SK-N-SH (cell line): ENCODE measurements around the gene BICC1. TPM values are rescaled to one million over a fixed set of nuclear protein-coding genes. Genes with fewer than 3 reads are reported as not detected.
A peak's percentile ranks its signal among the peaks of the same experiment; 100 is the strongest.

Experiments
- CTCF ChIA-PET: fragments of 300-600, 350-600 bp; formaldehyde crosslinking; extraction: SDS; loops from one replicate; lab custom pipeline; 2021; lab: Yijun Ruan, JAX
- POLR2A ChIA-PET: fragments of 350-600 bp; sonication (Branson Sonifier 250); formaldehyde crosslinking; extraction: SDS; loops from one replicate; lab custom pipeline; 2020; ENCODE audit warnings: antibody characterized with exemption, inconsistent platforms; lab: Yijun Ruan, JAX
- DNase-seq: peaks from one replicate; pipeline ENCODE4 v3.0.0; 2012
- H2AFZ ChIP-seq: fragments of 200-600 bp; sonication (generic); 2 replicates; pipeline ENCODE4 v1.8.1; 2016; ENCODE audit warnings: antibody characterized with exemption, mild to moderate bottlenecking, low read depth
- H3F3A ChIP-seq: fragments of 200-600 bp; sonication (generic); replicated peaks from 2 replicates; pipeline ENCODE3; 2016; ENCODE audit warnings: antibody characterized with exemption, mild to moderate bottlenecking; ENCODE audit not compliant: insufficient read depth
- H3K27ac ChIP-seq, 2 experiments: fragments of 200-500 bp in 1 of 2; fragments of 200-600 bp in 1 of 2; sonication (Bioruptor generic) in 1 of 2; sonication (generic), shearing (Covaris generic) in 1 of 2; 2 replicates each; pipeline versions ENCODE4 v1.5.1 to v1.6.1; 2014 to 2016; ENCODE audit warnings: low read depth in 2 of 2, inconsistent platforms in 1 of 2, low read length in 1 of 2, mild to moderate bottlenecking in 1 of 2, mixed read lengths in 1 of 2
- H3K27me3 ChIP-seq: fragments of 200-600 bp; sonication (generic), shearing (Covaris generic); 2 replicates; pipeline ENCODE4 v1.6.1; 2016; ENCODE audit warnings: mixed run types; ENCODE audit not compliant: insufficient read depth
- H3K36me3 ChIP-seq, 2 experiments: fragments of 200-500 bp in 1 of 2; fragments of 200-600 bp in 1 of 2; sonication (Bioruptor generic) in 1 of 2; sonication (generic) in 1 of 2; replicated peaks in 1 of 2; 2 replicates each; pipeline versions ENCODE3 to v1.5.1; 2014 to 2016; ENCODE audit warnings: low read length in 1 of 2, mild to moderate bottlenecking in 1 of 2; ENCODE audit not compliant: insufficient read depth in 2 of 2, control insufficient read depth in 1 of 2
- H3K4me1 ChIP-seq, 2 experiments: fragments of 200-500 bp in 1 of 2; fragments of 200-600 bp in 1 of 2; sonication (Bioruptor generic) in 1 of 2; sonication (generic), shearing (Covaris generic) in 1 of 2; 2 replicates each; pipeline versions ENCODE4 v1.5.1 to v1.6.1; 2014 to 2016; ENCODE audit warnings: low read depth in 1 of 2, low read length in 1 of 2, mixed run types in 1 of 2; ENCODE audit not compliant: insufficient read depth in 2 of 2, control insufficient read depth in 1 of 2
- H3K4me2 ChIP-seq: fragments of 200-600 bp; sonication (generic), shearing (Covaris generic); 2 replicates; pipeline ENCODE4 v1.6.1; 2017; ENCODE audit warnings: mixed run types
- H3K4me3 ChIP-seq, 2 experiments: fragments of 200-500 bp in 1 of 2; fragments of 200-600 bp in 1 of 2; sonication (Bioruptor generic) in 1 of 2; sonication (generic), shearing (Covaris generic) in 1 of 2; 2 replicates each; pipeline versions ENCODE4 v1.5.1 to v1.8.1; 2014 to 2016; ENCODE audit warnings: low read depth in 2 of 2, inconsistent platforms in 1 of 2, low read length in 1 of 2, mild to moderate bottlenecking in 1 of 2, mixed read lengths in 1 of 2, moderate library complexity in 1 of 2
- H3K79me2 ChIP-seq: fragments of 200-600 bp; sonication (generic); 2 replicates; pipeline ENCODE4 v1.8.1; 2017; ENCODE audit warnings: mild to moderate bottlenecking; ENCODE audit not compliant: insufficient read depth
- H3K9ac ChIP-seq: fragments of 200-600 bp; sonication (generic); 2 replicates; pipeline ENCODE4 v1.6.1; 2017; ENCODE audit warnings: mixed run types
- H3K9me2 ChIP-seq: fragments of 200-600 bp; sonication (generic); 2 replicates; pipeline ENCODE4 v1.6.1; 2017; ENCODE audit warnings: mixed run types
- H3K9me3 ChIP-seq: fragments of 200-600 bp; sonication (generic); 2 replicates; pipeline ENCODE4 v1.6.1; 2017; ENCODE audit warnings: mixed run types, mild to moderate bottlenecking, moderate library complexity
- H4K20me1 ChIP-seq: fragments of 200-600 bp; sonication (generic); 2 replicates; pipeline ENCODE4 v1.6.1; 2017; ENCODE audit warnings: mild to moderate bottlenecking, mixed run types; ENCODE audit not compliant: insufficient read depth
- CHD2 ChIP-seq: fragments of 150-350 bp; IDR thresholded peaks from 2 replicates; pipeline ENCODE4 v1.6.1; 2018; ENCODE audit warnings: low read length; ENCODE audit not compliant: partially characterized antibody
- ELF1 ChIP-seq: IDR thresholded peaks from 2 replicates; pipeline ENCODE4 v1.4.0; 2012
- EZH2phosphoT487 ChIP-seq: fragments of 200-600 bp; sonication (generic); IDR thresholded peaks from 2 replicates; pipeline ENCODE4 v1.6.1; 2017; ENCODE audit warnings: low read depth, mixed run types, mild to moderate bottlenecking, antibody characterized with exemption, moderate library complexity, borderline replicate concordance
- FOSL2 ChIP-seq: IDR thresholded peaks from 2 replicates; pipeline ENCODE4 v1.4.0; 2012; ENCODE audit warnings: low read depth, mild to moderate bottlenecking, moderate library complexity, borderline replicate concordance
- GABPA ChIP-seq: IDR thresholded peaks from 2 replicates; pipeline ENCODE4 v1.4.0; 2012; ENCODE audit warnings: low read depth, mild to moderate bottlenecking
- GATA2 ChIP-seq: sonication (generic); formaldehyde crosslinking; IDR thresholded peaks from 2 replicates; pipeline ENCODE4 v1.5.0; 2020; ENCODE audit warnings: mild to moderate bottlenecking, missing genetic modification reagents
- JUND ChIP-seq: IDR thresholded peaks from 2 replicates; pipeline ENCODE4 v1.4.0; 2012
- MAX ChIP-seq: IDR thresholded peaks from 2 replicates; pipeline ENCODE4 v1.4.0; 2012; ENCODE audit warnings: low read depth
- MXI1 ChIP-seq: IDR thresholded peaks from 2 replicates; pipeline ENCODE4 v1.6.1; 2012; ENCODE audit warnings: mild to moderate bottlenecking, low read depth, low read length, improper control_type of control experiment
- NFIC ChIP-seq: IDR thresholded peaks from 2 replicates; pipeline ENCODE4 v1.4.0; 2012; ENCODE audit warnings: borderline replicate concordance
- NRF1 ChIP-seq: IDR thresholded peaks from 2 replicates; pipeline ENCODE4 v1.6.1; 2012; ENCODE audit warnings: low read depth, mild to moderate bottlenecking, low read length
- POLR2AphosphoS5 ChIP-seq: IDR thresholded peaks from 2 replicates; pipeline ENCODE4 v1.6.1; 2012; ENCODE audit warnings: low read depth, low read length
- RCOR1 ChIP-seq: fragments of 150-350 bp; IDR thresholded peaks from 2 replicates; pipeline ENCODE4 v1.6.1; 2017; ENCODE audit warnings: antibody characterized with exemption, low read length
- RFX5 ChIP-seq: IDR thresholded peaks from 2 replicates; pipeline ENCODE4 v1.6.1; 2012; ENCODE audit warnings: mild to moderate bottlenecking, improper control_type of control experiment, low read length
- SMC3 ChIP-seq: IDR thresholded peaks from 2 replicates; pipeline ENCODE4 v1.6.1; 2012; ENCODE audit warnings: low read depth, low read length, improper control_type of control experiment
- USF1 ChIP-seq: IDR thresholded peaks from 2 replicates; pipeline ENCODE4 v1.4.0; 2012; ENCODE audit warnings: low read depth, borderline replicate concordance
- YY1 ChIP-seq: IDR thresholded peaks from 2 replicates; pipeline ENCODE4 v1.4.0; 2012; ENCODE audit warnings: low read depth, mild to moderate bottlenecking
- ZBTB33 ChIP-seq: IDR thresholded peaks from 2 replicates; pipeline ENCODE4 v1.4.0; 2012; ENCODE audit warnings: low read depth, borderline replicate concordance
- WGBS: methylation state at CpG from one replicate; pipeline ENCODE4 v1.1.6; 2017; ENCODE audit warnings: low lambda C conversion rate; 5-methylcytosine and 5-hydroxymethylcytosine counted together
- polyA plus RNA-seq, 3 experiments: library from polyadenylated mRNA; depleted of rRNA; stranded (reverse); fragments of >200 nt; gene quantifications; 2 replicates each; pipeline ENCODE4 v1.2.3, GENCODE V29; 2012
- TF ChIP-seq, protein P1 (sequence below): IDR thresholded peaks from 2 replicates; pipeline ENCODE4; 2012
- TF ChIP-seq, protein P2 (sequence below): fragments of 150-350 bp; IDR thresholded peaks from 2 replicates; pipeline ENCODE4 v1.6.1; 2016; ENCODE audit warnings: mild to moderate bottlenecking, low read depth, low read length

Gene BICC1
- polyA plus RNA-seq, 1 of the 3 experiments (the other 2 are of a cell fraction): 1.5 TPM

DNA sequence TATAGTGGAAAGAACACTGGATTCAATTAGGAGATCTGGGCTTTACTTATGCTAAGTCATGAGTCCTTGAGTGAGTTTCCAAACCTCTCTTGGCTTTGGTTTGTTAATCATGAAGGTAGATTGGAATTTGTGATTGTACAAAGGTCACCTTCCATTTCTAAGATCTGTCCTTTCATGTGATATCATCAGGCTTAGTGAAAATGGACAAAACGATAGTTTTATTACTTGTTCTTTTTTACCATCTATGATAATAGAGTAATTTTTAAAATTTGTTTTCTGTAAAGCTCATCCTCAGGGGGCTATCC lies 309.0 kb downstream of the BICC1 start:
- DNase-seq: no peak
- Histone ChIP-seq H3K79me2 (no peaks in the 10 kb centered on the region), H3F3A (peaks cover 20% of the 10 kb centered on the region), H3K36me3 (peaks cover 15 to 17% of the 10 kb centered on the region in 2 experiments), H3K4me1 (peaks cover 8 to 25% of the 10 kb centered on the region in 2 experiments), H3K9ac (peak overlapping the region; percentile 19; the same call in 1 of the 2 replicates), H3K9me3 (no peaks in the 10 kb centered on the region), H4K20me1 (no peaks in the 10 kb centered on the region), H3K4me3 (no peak overlapping the region), H3K27ac (peak overlapping the region; percentile 71 to 76; a peak in 3 of 4 replicates), H3K27me3 (no peaks in the 10 kb centered on the region), H2AFZ (peak overlapping the region; percentile 38; the same call in 1 of the 2 replicates), H3K4me2 (peak overlapping the region; percentile 23; the same call in 1 of the 2 replicates), H3K9me2 (no peaks in the 10 kb centered on the region)
- 44% methylated on average over 1 of the region's 1 CpG for WGBS
- TF ChIP-seq NRF1 (no peak), USF1 (no peak), MAX (no peak), MXI1 (no peak), RFX5 (no peak), EZH2phosphoT487 (no peak), JUND (no peak), ZBTB33 (no peak)
- TF ChIP-seq, protein P1, sequence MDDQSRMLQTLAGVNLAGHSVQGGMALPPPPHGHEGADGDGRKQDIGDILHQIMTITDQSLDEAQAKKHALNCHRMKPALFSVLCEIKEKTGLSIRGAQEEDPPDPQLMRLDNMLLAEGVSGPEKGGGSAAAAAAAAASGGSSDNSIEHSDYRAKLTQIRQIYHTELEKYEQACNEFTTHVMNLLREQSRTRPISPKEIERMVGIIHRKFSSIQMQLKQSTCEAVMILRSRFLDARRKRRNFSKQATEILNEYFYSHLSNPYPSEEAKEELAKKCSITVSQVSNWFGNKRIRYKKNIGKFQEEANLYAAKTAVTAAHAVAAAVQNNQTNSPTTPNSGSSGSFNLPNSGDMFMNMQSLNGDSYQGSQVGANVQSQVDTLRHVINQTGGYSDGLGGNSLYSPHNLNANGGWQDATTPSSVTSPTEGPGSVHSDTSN: no peak
- ChIA-PET POLR2A (no interaction called here), CTCF (interaction anchor here (0.9 to 1.3 kb wide), 2 partner anchors 11 to 14 kb away, joined by 3 read pairs; no protein-coding TSS in a partner anchor)

DNA sequence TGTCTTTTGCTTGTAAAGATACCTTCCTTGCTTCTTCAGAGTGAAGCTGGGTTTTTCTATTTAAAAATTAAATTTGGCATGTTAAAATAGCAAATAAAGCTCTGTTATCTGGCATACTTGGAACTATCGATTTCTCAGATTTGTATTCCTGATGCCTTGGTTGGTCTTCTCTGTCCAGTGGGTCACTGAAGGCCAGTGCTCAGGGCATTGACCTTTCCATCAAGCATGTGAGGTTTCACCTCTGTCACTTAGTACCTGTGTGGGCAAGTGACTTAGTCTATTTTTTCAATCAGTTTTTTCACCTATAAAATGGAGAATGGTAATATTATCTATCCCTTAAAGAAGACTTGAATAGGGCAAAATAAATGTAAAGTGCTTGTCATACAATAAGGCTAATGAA lies 311.3 kb downstream of the BICC1 start:
- no peak overlapping the region for H3K4me2 ChIP-seq
- H4K20me1 ChIP-seq: no peaks in the 10 kb centered on the region
- peaks cover 12 to 15% of the 10 kb centered on the region in 2 experiments for H3K36me3 ChIP-seq
- WGBS: 90% methylated on average over 1 of the region's 1 CpG
- POLR2A ChIA-PET: no interaction called here
- DNase-seq: no peak
- H3K79me2 ChIP-seq: no peaks in the 10 kb centered on the region
- no peak overlapping the region for H3K27ac ChIP-seq
- no peak for TF ChIP-seq GABPA
- TF ChIP-seq SMC3: no peak
- TF ChIP-seq GATA2: no peak
- TF ChIP-seq POLR2AphosphoS5: no peak
- TF ChIP-seq, protein P2, sequence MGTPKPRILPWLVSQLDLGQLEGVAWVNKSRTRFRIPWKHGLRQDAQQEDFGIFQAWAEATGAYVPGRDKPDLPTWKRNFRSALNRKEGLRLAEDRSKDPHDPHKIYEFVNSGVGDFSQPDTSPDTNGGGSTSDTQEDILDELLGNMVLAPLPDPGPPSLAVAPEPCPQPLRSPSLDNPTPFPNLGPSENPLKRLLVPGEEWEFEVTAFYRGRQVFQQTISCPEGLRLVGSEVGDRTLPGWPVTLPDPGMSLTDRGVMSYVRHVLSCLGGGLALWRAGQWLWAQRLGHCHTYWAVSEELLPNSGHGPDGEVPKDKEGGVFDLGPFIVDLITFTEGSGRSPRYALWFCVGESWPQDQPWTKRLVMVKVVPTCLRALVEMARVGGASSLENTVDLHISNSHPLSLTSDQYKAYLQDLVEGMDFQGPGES: no peak
- TF ChIP-seq CHD2: no peak
- no peak for TF ChIP-seq ELF1
- TF ChIP-seq NFIC: no peak
- no peak for TF ChIP-seq YY1
- TF ChIP-seq FOSL2: no peak
- no peak for TF ChIP-seq RCOR1
- TF ChIP-seq, protein P1: no peak
- no peak overlapping the region for H3K4me3 ChIP-seq
- peaks cover 20% of the 10 kb centered on the region for H3F3A ChIP-seq
- H2AFZ ChIP-seq: no peak overlapping the region
- H3K9me3 ChIP-seq: no peaks in the 10 kb centered on the region
- CTCF ChIA-PET: no interaction called here
- no peaks in the 10 kb centered on the region for H3K9me2 ChIP-seq
- no peak overlapping the region for H3K9ac ChIP-seq
- H3K4me1 ChIP-seq: peaks cover 0 to 21% of the 10 kb centered on the region in 2 experiments
- H3K27me3 ChIP-seq: no peaks in the 10 kb centered on the region
